ENCODE measurements around the gene DXO. TPM values are rescaled to one million over a fixed set of nuclear protein-coding genes. Genes with fewer than 3 reads are reported as not detected.
"Not testable (repeated sequence)": the region's sequence is repeated elsewhere in the genome, so short reads cannot be mapped to it uniquely, and the experiment has no call there.

DXO gene
- total RNA-seq, 1 experiment from 2014 or later = 13.8 TPM

- TF ChIP-seq ZNF281 (CRISPR knock-in tag; IDR thresholded peaks at IDR 0.05) (no peak), FOXK1 (CRISPR knock-in tag; IDR thresholded peaks at IDR 0.05) (no peak), RELA (CRISPR knock-in tag; IDR thresholded peaks at IDR 0.05; ENCODE audit: borderline replicate concordance) (no peak)
Measured at GRCh38 chr6:31935021-31935420, 36.9 kb downstream of the DXO start (continued).

- ChIA-PET POLR2A (interaction anchor here (0.6 kb wide), 1 partner anchor 50 kb away, joined by 3 read pairs; no protein-coding TSS in a partner anchor), CTCF (no interaction called here)
- ATAC-seq = no peak
Measured at GRCh38 chr6:31933537-31933936, 38.4 kb downstream of the DXO start.

GRCh38 chr6:31932137-31932536, 39.8 kb downstream of the DXO start:
- CTCF ChIA-PET; H3K27ac Mint-ChIP-seq; H3K4me1 Mint-ChIP-seq; DNase-seq (ENCODE audit: low spot score); ATAC-seq; POLR2A ChIA-PET; H3K4me3 Mint-ChIP-seq; H3K36me3 Mint-ChIP-seq: not testable (repeated sequence)
- H3K9me3 Mint-ChIP-seq = peaks cover 13% of the 10 kb centered on the region
- peaks cover 17% of the 10 kb centered on the region for H3K27me3 Mint-ChIP-seq (ENCODE audit: low read depth)

More at GRCh38 chr6:31933537-31933936, 38.4 kb downstream of the DXO start:
- H3K27ac Mint-ChIP-seq = no peak overlapping the region
- no peak for DNase-seq (ENCODE audit: low spot score)
- no peaks in the 10 kb centered on the region for H3K4me1 Mint-ChIP-seq
- peaks cover 10% of the 10 kb centered on the region for H3K27me3 Mint-ChIP-seq (ENCODE audit: low read depth)
- H3K36me3 Mint-ChIP-seq = no peaks in the 10 kb centered on the region
- TF ChIP-seq ZNF396 (CRISPR knock-in tag; IDR thresholded peaks at IDR 0.05; ENCODE audit: borderline replicate concordance) = no peak
- TF ChIP-seq MLX (CRISPR knock-in tag; IDR thresholded peaks at IDR 0.05) = no peak
- TF ChIP-seq JAZF1 (CRISPR knock-in tag; IDR thresholded peaks at IDR 0.05) = no peak
- TF ChIP-seq ZNF532 (CRISPR knock-in tag; IDR thresholded peaks at IDR 0.05; ENCODE audit: borderline replicate concordance) = no peak
- TF ChIP-seq ERG (CRISPR knock-in tag; IDR thresholded peaks at IDR 0.05) = no peak
- H3K4me3 Mint-ChIP-seq = no peak overlapping the region
- H3K9me3 Mint-ChIP-seq = peaks cover 13% of the 10 kb centered on the region

- Mint-ChIP-seq H3K27ac (no peak overlapping the region), H3K4me3 (no peak overlapping the region), H3K4me1 (no peaks in the 10 kb centered on the region), H3K27me3 (ENCODE audit: low read depth) (peaks cover 24% of the 10 kb centered on the region), H3K36me3 (no peaks in the 10 kb centered on the region), H3K9me3 (peaks cover 13% of the 10 kb centered on the region)
- ChIA-PET CTCF (no interaction called here), POLR2A (no interaction called here)
- no peak for ATAC-seq
- DNase-seq (ENCODE audit: low spot score) = no peak
- no peak for TF ChIP-seq USF1 (CRISPR knock-in tag; IDR thresholded peaks at IDR 0.05)
- no peak for TF ChIP-seq RELA (CRISPR knock-in tag; IDR thresholded peaks at IDR 0.05; ENCODE audit: borderline replicate concordance)
- no peak for TF ChIP-seq HMGA2 (CRISPR knock-in tag; IDR thresholded peaks at IDR 0.05)
- no peak for TF ChIP-seq NFE2L1 (CRISPR knock-in tag; IDR thresholded peaks at IDR 0.05)
- no peak for TF ChIP-seq RORB (CRISPR knock-in tag; IDR thresholded peaks at IDR 0.05)
- TF ChIP-seq CBFB (CRISPR knock-in tag; IDR thresholded peaks at IDR 0.05; ENCODE audit: low read depth) = no peak
- TF ChIP-seq STAT6 (CRISPR knock-in tag; conservative IDR thresholded peaks at IDR 0.05; ENCODE audit: low read depth) = no peak
Measured at GRCh38 chr6:31930962-31931361, 41.0 kb downstream of the DXO start.
